GM06990 (cell line): ENCODE data around the gene TULP4.

ENCODE experiments used
- DNase-seq: peaks from one replicate; pipeline ENCODE4 v3.0.0-alpha.2; 2011; ENCODE audit not compliant: insufficient read length; ENCODE audit errors: extremely low read depth
- H3K27me3 ChIP-seq: replicated peaks from 2 replicates; pipeline ENCODE4 v1.6.0; 2011; ENCODE audit warnings: low read length; ENCODE audit not compliant: control insufficient read depth, insufficient read depth
- H3K36me3 ChIP-seq: 2 replicates; pipeline ENCODE4 v1.5.1; 2011; ENCODE audit warnings: low read length; ENCODE audit not compliant: control insufficient read depth, insufficient read depth
- H3K4me3 ChIP-seq: replicated peaks from 2 replicates; pipeline ENCODE4 v1.5.1; 2011; ENCODE audit warnings: low read depth, mild to moderate bottlenecking, control low read depth, low read length
- CTCF ChIP-seq: IDR thresholded peaks from 2 replicates; pipeline ENCODE4 v1.5.1; 2011; ENCODE audit warnings: low read length, control low read depth, mild to moderate bottlenecking, inconsistent platforms; ENCODE audit not compliant: insufficient read depth, poor library complexity, severe bottlenecking

The TULP4 gene

GRCh38 chr6:158503222-158503621, 191.0 kb downstream of the TULP4 start:
- H3K4me3 ChIP-seq, result no peak overlapping the region
- H3K36me3 ChIP-seq, result peaks cover 21% of the 10 kb centered on the region
- DNase-seq, result no peak
- no peaks in the 10 kb centered on the region for H3K27me3 ChIP-seq
- TF ChIP-seq CTCF, result no peak

- DNase-seq, result no peak
- Histone ChIP-seq H3K27me3 (no peaks in the 10 kb centered on the region), H3K4me3 (no peak overlapping the region), H3K36me3 (peaks cover 16% of the 10 kb centered on the region)
- no peak for TF ChIP-seq CTCF
Observed at GRCh38 chr6:158503846-158504245, 191.6 kb downstream of the TULP4 start.

- H3K4me3 ChIP-seq, result no peak overlapping the region
- DNase-seq, result no peak
- H3K27me3 ChIP-seq, result no peaks in the 10 kb centered on the region
- no peak for TF ChIP-seq CTCF
- H3K36me3 ChIP-seq, result peaks cover 13% of the 10 kb centered on the region
Observed at GRCh38 chr6:158505194-158505593, 192.9 kb downstream of the TULP4 start.

GRCh38 chr6:158506601-158507000, 194.3 kb downstream of the TULP4 start:
- Histone ChIP-seq H3K36me3 (peaks cover 8% of the 10 kb centered on the region), H3K27me3 (no peaks in the 10 kb centered on the region), H3K4me3 (no peak overlapping the region)
- TF ChIP-seq CTCF, result no peak
- DNase-seq, result no peak

- H3K36me3 ChIP-seq, result peaks cover 4% of the 10 kb centered on the region
- no peak for TF ChIP-seq CTCF
Observed at GRCh38 chr6:158507174-158507573, 194.9 kb downstream of the TULP4 start.

GRCh38 chr6:158508450-158508849, 196.2 kb downstream of the TULP4 start:
- no peak for DNase-seq
- no peaks in the 10 kb centered on the region for H3K27me3 ChIP-seq
- peaks cover 4% of the 10 kb centered on the region for H3K36me3 ChIP-seq
- TF ChIP-seq CTCF, result no peak
- no peak overlapping the region for H3K4me3 ChIP-seq

More at GRCh38 chr6:158507174-158507573, 194.9 kb downstream of the TULP4 start:
- H3K27me3 ChIP-seq, result no peaks in the 10 kb centered on the region
- no peak for DNase-seq
- no peak overlapping the region for H3K4me3 ChIP-seq
